ENCODE results near the gene SLC22A23.

Gene SLC22A23

DNA sequence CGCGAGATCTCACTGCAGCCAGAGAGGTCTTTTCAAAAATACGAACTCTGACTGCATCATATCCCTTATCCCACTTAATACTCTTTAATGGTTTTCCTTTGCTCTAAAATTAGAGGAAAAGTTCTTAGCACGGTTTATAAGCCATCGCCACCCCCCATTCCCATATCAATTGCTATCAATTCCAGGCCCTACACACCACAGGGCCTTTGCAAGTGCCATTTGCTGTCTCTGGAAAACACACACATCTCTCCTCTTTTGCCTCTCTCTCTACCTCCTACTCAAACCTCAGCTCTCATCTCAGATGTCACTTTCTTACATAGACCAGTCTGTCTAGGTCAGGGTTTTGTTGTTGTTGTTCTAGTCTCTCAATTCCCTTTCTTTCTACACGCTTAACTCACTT, 9.8 kb downstream of the SLC22A23 start:
- in situ Hi-C loops (cut with MboI; ENCODE audit: low sequenced_read_pairs): no loop called here

DNA sequence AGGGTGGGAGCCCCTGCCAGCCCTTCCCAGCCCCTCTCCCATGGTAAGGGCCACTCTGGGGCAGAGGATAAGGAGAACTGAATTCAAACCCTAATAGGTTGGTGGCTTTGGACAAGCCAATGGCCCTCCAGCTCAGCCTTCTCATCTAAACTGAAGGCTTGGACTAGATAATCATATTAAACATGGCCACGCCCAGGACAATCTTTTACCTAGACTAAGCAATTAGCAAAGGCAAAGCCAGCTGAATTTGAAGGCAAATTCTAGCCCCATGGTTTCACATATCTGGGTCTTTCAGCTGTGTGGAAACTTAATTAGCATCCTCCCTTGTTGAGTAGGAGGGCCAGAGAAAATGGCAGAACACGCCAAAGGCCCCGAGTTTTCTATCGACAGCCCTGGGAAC, 10.7 kb downstream of the SLC22A23 start:
- in situ Hi-C loops (cut with MboI; ENCODE audit: low sequenced_read_pairs): no loop called here

DNA sequence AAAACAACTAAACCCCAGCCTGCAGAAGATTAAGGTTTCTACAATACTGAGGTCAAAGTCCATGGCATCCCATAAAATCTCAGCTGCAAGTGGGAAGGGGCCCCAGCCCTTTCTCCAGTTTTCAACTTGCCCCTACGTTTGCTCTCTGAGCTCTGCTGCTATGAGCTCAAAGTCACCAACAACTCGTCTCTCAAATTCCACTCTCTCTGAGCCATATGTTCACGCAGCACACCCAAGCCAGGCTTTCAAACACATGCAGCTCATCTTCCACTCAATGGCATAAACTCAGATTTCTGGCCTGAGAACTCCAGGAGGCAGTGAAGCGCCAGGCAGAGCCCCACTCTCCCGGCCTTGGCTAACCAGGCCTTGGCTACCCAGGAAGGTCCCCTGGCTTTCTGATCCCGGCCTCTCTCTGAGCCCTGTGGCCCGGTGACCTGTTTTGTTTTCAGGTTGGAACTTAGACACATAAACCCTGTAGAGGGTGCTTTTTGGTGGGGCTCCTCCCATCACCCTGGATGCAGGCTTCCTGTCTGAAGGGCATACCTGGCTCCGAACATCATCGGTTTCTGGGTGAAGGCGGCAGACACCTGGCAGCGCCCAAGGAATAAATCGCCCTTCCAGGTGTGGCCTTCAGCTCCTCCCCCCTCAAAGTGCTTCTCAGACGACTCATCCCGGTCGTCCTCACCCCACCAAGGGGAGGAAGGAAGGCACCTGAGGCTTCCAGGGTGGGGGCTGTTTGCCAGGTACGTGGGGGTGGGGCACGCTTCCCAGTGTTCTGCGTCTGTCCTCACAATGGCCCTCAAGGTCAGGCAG, 12.4 kb downstream of the SLC22A23 start:
- in situ Hi-C loops (cut with MboI; ENCODE audit: low sequenced_read_pairs): no loop called here

DNA sequence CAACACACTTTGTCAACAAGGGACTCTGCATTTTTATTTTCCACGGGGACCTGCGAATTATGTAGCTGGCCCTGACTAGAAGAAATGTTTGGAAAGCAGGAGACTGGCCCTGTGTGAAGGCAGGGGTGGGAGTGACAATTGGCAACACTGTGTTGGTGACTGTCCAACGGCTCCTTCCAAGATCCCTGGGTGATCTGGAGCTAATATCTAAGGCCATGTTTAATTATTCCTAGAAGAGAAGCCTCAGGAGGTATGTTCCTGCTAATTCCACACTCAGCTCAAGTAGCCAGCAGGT, 13.7 kb downstream of the SLC22A23 start:
- in situ Hi-C loops (cut with MboI; ENCODE audit: low sequenced_read_pairs): no loop called here

DNA sequence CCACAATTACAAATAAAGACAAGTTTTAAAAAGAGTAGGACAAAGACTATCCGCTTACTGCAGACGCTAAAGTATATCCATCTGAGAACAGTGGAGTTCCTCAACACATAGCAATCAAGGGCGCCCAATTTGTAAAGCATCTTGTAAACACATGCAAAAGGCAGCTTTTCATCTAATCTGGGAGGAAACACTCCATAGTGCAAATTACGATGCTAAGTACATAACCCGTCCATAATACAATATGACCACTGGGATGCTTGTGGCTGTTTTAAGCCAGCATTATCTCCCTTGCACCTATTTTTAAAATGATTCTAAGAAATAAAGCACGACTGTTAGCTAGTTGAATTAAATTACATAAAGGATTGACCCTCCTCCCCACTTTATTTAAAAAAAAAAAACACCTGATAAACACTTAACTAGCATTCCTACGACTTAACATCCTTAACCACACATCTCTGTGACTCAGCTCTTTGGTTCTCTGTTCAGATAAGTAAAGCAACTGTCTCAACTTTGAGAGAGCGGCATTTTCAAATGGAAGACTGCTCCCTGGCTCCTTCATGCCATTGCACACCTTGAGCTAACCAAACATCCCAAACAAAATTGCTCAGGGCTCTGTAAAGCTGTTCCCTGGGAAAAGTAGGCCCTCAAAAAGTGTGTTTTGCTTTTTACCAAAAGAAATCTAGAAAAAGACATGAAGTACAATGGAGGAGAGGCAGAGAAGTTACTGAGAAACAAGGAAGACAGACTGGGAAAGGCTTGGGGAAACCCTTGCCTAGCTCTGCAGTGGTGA, 14.2 kb downstream of the SLC22A23 start:
- in situ Hi-C loops (cut with MboI; ENCODE audit: low sequenced_read_pairs): no loop called here

DNA sequence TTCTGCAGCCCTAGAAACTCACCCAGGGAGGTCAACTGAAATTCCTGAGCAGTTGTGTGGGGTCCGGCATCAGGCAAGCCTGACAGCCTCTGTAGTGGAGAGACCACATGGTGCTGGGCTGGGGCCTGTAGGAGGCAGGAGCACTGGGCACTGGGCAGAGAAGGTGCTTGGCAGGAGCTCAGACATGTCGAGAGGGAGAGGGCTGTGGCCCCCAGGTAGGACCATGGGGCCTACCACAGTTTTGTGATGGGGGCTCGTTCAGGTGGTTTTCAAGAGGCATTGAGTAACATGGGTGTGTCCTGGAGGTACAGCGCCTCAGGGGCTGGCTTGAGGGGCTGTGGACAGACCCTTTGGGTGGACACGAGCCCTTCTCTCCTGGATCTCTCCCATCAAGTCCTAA, 15.9 kb downstream of the SLC22A23 start:
- in situ Hi-C loops (cut with MboI; ENCODE audit: low sequenced_read_pairs): no loop called here

DNA sequence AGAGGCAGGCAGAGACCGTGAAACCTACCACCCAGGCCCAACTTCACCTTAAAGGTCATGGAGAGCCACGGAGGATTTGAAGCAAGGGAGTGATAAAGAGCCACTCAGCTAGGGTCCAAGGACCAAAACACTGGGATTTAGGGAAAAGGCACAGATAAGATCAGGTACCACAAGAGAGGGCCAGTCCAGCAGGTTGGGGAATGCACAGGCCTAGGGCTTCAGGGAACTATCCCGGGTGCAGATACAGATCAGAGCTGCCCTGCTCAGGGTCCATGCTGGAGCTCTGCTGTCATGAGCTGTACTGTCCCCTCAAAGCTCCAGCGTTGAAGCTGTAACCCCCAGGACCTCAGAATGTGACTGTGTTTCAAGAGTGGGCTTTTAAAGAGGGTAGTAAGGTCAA, 16.9 kb downstream of the SLC22A23 start:
- in situ Hi-C loops (cut with MboI; ENCODE audit: low sequenced_read_pairs): no loop called here

DNA sequence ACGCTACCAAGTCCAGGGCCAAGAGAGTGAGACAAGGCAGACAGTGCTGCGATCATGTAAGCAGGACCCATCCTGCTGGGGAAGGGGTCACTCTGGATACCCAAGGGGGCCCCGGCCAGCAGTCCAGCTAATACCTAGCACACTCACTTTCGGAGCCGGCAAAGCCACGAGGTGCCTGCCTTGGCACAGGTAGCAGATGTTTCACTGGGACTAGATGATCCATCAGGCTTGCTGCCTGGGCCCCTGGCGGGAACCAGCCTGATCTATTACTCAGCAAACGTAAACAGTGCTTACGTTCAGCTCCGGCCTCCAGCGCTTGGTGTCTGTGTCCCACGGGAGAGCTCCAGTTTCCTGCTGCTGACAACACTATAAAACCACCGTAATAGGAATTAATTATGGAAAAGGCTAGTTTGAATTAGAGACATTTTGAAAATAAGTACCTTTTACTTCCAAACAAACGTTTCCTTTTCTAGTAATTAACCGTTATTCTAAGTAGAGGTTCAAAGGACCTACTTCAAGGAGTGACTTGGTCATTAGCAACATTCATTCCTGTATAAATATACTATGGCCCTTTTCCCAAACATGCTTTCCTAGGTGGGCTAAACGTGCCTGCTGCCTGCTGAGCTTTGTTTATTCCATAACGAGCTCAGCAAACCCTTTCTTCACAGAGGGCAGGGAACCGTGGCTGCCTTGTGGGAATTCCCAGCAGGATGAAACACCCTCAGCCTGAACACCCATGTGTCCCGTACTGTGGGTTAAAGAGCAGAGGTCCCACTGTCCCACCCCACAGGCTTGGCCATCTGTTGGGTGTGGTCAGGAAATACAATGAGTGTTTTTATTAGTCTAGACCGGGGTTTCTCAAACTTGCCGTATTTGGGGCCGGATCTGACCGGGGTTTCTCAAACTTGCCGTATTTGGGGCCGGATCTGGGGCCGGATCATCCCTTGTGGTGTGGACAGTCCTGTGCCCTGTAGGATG, 18.4 kb downstream of the SLC22A23 start:
- in situ Hi-C loops (cut with MboI; ENCODE audit: low sequenced_read_pairs): no loop called here

DNA sequence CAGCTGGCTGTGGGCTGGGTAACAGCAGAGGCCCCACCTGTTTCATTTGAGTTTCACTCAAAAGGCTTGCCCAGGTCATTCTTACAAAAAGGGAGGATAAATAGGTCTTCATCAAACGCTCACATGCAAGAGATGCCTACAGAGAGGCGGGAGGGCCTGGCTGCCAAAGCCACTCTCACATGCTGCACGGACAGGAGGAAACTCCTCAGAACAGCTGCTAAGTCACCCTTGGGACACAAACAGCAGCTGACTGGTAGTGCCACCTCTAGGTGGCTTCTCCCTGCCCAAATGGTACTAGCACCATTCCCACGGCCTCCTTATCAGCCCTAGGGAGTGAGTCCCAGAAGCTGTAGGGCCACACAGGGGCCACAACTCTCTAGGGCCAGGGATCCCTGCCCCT, 23.8 kb downstream of the SLC22A23 start:
- in situ Hi-C loops (cut with MboI; ENCODE audit: low sequenced_read_pairs): no loop called here

DNA sequence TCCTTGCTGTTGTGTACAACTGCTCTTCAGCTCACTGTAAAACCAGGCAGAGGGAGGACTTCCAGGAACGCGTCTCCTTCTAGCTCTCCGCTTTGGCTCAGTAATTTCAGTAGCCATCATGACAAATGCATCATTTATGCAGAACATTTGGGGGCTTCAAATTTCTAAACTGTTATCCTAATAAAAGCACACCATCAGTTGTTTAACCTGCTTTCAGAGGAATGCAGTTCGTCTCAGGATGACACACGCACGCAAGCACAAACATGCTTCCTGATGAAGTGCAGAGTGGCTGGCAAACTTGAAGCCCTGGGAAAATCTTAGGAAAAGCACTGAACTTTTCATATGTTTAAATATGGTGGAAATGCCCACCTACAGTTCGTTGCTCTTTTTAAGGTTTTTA, 24.4 kb downstream of the SLC22A23 start:
- in situ Hi-C loops (cut with MboI; ENCODE audit: low sequenced_read_pairs): no loop called here

DNA sequence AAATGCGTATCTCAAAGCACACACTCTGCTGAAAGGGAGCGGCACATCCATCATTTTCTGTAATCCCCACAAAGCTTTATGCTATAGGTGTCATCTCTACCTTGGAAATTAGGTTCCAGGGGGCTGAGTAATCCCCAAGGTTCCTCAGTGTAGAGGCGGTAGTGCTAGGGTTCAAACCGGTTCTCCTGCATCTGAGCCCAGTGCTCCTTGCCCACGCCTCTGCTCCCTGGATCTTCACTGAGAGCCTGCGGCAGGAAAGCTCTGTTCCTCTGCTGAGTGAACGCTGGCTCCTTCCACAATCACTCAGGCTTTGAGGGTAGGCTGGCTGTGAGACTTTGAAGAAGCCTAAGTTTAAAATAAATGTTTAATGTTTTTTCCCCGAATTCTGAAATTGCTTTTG, 24.9 kb downstream of the SLC22A23 start:
- in situ Hi-C loops (cut with MboI; ENCODE audit: low sequenced_read_pairs): no loop called here

DNA sequence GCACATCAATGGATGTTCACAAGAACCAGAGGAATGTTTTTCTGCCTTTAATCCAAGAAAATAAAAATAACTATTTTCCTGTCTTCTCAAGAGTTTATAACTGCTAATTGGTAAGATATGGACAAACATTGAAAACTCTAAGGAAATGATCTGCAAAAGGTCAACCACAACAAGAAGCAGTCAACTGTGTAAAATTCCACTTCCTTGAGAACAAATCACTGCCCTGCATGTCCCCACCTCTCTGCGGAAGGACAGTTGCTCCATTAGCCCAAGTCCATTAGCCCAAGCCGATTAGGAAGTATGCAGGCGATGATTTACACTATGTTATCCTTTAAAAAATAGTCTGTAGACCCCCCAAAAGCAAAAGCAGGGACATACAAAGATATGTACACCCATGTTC, 27.6 kb downstream of the SLC22A23 start:
- in situ Hi-C loops (cut with MboI; ENCODE audit: low sequenced_read_pairs): no loop called here

DNA sequence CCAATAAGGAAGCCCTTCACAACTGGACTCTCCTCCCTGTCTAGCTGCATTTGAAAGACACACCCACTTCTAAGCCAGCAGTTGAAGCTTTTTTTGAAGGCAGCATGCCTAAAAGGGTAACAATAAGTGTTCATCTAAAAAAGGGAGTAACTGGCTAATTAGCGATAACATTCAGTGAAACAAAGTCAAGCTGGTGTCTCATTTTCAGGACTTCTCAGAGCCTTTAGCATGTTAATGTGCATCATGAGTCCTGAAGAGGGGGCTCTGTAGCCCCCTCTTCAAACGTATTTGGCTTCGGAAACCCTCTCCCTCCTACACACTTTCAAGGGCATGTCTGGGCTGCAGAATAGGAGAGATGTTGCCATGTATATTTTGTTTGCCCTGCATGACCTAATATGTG, 28.1 kb downstream of the SLC22A23 start:
- in situ Hi-C loops (cut with MboI; ENCODE audit: low sequenced_read_pairs): no loop called here

DNA sequence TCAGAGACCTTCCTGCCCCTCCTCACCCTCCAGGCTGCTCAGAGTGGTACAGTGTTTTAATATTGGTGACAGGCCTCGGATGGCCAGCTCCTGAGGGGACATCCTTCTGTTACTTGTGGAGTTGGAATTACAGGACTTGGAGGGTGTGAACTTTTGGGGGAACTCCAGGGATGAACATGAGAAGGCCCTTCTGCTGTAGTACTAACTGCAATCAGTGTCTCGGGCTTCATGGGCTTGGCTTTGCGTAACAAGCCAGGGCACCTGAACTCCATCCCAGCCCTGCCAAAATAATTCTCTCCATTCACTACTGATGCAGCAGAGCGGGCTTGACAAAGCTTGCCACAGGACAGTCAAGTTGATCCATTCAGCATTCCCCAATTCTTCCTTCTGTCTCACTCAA, 28.6 kb downstream of the SLC22A23 start:
- in situ Hi-C loops (cut with MboI; ENCODE audit: low sequenced_read_pairs): no loop called here

DNA sequence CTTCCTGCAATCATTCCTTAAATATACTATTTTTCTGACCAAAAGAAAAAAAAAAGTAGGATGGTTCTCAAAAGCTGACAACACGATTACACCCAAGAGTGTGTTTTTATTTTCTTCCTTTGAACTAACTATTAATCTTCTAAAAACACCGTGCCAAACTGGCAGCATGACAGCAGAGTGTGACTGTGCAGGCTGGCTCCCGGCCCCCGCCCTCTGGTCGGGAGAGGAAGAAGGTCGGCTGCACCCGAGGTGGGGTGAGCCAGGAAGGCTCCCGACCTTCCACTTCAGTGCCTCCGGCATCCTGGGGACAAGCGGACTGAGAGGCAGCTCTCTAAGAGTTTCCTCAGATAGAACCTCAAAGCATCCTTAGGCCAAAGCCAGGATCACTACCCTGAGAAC, 29.2 kb downstream of the SLC22A23 start:
- in situ Hi-C loops (cut with MboI; ENCODE audit: low sequenced_read_pairs): no loop called here

DNA sequence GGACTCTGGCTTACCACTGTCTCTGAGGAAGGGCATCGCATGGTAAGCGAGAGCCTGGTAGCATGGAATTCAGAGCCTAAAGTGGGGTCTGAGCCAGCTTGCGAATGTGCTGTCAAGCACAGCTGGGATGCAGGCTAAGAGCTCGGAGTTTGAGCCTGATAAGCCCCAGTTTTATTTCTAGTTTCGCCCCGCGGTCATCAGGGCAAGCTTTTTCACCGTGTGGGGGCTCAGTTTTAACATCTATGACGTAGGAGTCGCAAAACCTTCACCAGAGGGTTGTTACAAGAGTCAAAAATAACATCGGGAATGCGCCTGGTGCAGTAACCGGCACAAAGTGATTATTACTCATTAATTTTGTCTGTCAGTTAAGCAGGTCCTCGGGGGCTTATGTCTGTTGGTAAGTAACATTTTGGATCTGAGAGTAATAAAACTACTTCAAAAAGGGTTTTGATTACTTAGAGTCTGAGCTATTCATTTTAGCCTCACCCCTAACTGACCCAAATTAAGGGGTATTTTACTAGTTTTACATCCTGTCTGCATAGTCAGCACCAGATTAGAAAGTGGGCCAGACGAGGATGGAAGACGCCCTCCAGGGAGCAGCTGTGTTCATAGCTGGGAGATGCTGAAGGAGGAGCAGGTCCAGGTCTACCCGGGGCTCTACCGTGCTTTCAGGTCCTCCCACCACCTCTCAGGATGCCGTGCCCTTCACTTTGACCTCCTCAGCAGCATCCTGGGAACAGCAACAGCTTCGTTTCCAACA, 29.7 kb downstream of the SLC22A23 start:
- in situ Hi-C loops (cut with MboI; ENCODE audit: low sequenced_read_pairs): no loop called here

DNA sequence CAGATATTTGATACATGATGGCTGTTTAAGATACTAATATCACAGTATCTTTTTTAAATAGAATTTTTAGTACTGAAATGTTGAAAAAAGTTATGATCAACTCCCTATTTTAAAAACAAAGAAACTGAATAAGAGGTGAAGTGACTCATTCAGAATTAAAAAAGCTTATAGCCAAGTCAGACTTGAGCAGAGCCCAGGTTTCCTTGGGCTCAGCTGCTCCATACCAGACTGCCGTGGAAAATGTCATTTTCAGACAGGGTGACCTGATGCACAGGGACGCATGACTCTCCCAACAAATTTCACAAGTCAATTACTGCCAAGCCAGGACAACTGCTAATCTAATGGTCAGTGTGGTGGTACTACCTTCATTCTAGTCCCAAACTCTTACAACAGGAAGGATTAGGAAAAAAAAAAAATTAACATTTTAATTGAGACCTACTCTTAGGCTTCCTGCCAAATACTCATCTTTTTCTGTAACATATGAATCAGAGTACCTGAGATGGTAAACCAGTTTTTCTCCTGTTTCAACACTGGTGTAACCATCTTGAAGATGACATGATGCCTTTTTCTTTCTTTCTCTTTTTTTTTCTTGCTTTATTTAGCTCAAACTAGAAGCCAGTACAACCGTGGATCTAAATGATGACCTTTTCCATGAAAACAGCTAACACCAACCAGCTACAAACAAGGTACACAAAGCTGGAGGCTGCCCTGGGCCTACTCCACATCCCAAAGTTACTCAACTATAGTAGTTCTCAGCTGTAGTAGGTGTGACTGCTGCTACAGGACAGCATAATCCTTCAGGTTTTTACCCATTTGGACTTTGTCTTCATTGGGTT, 30.5 kb downstream of the SLC22A23 start:
- in situ Hi-C loops (cut with MboI; ENCODE audit: low sequenced_read_pairs): no loop called here

DNA sequence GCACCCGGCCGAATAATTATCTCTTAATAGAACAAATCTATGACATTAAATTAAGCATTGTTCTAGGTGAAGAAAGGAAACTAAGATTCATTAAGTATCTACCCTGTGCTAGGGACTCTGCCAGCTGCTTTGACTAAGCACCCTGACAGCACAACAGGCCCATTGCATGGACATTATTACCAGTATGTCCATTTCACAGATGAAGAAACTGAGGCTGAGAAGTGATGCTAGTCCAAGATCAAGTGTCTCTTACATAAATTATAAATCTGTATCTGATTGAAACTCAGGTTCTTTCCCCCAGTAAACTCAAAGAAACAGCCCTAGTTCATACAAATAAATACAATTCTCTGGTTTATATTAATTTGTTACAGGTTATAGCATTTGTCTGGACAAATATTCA, 31.3 kb downstream of the SLC22A23 start:
- in situ Hi-C loops (cut with MboI; ENCODE audit: low sequenced_read_pairs): no loop called here

DNA sequence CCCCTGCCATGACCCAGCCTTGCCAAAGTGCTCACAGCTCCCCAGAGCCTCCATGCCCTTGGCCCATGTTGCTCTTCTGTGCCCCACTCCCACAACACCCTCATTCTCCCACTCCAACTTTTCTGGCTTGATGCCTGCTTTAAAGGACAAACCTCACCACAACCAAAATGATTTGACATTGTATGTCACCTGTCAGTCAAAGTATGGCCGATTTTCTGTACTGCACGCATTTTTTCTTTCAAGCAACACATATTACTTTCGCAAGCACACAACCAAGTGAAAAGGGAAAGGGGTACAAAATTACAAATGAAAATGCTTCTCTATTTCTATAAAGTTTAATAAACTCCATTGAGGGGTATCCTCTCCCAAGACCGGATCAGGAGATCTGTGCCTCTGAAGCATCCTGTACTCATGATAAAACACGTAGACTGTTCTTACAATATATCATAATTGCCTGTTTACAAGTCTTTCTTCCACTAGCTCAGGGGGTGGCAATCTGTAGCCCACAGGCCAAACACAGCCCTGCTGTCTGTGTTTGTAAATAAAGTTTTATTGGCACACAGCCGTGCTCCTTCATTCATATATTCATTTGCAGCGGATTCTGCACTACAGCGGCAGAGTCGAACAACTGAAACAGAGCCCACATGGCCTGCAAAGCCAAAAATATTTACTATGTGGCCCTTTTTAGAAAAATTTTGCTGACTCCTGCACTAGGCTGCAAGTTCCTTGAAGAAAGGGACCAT, 32.5 kb downstream of the SLC22A23 start:
- in situ Hi-C loops (cut with MboI; ENCODE audit: low sequenced_read_pairs): no loop called here
